H1 (cell line): ENCODE results near the gene MIP. TPM values are rescaled to one million over a fixed set of nuclear protein-coding genes. Genes with fewer than 3 reads are reported as not detected.

ENCODE experiments used
- POLR2AphosphoS5 ChIP-seq: IDR thresholded peaks from 2 replicates; pipeline ENCODE4 v1.6.1; 2011; ENCODE audit warnings: low read depth, low read length
- TAF1 ChIP-seq: IDR thresholded peaks from 2 replicates; pipeline ENCODE4 v1.6.1; 2011; ENCODE audit warnings: mild to moderate bottlenecking, low read depth, low read length
- TCF12 ChIP-seq: IDR thresholded peaks from 2 replicates; pipeline ENCODE4 v1.6.1; 2011; ENCODE audit warnings: low read depth, mild to moderate bottlenecking, low read length
- polyA plus RNA-seq, 7 experiments: library from polyadenylated mRNA; depleted of rRNA in 3 of 7; stranded (reverse) in 5 of 7; unstranded in 2 of 7; fragments of >200 nt in 5 of 7; fragments of 200-250 nt in 2 of 7; gene quantifications; 1 replicate in 5 of 7; 2 replicates in 1 of 7; 4 replicates in 1 of 7; pipeline versions ENCODE4 v1.2.1 to v1.2.3, GENCODE V29; 2011 to 2013; ENCODE audit warnings: missing spikeins in 2 of 7, mixed read lengths in 2 of 7
- total RNA-seq: library from RNA; stranded (reverse); fragmentation: NEBNext Ultra II Directional; extraction: Animal tissue kit (Norgen Biotek cat#: 25700); gene quantifications from 2 replicates; pipeline ENCODE4 v1.2.1, GENCODE V29; 2021
- TF ChIP-seq, protein P1 (sequence below): fragments of 300-600 bp; sonication (generic); IDR thresholded peaks from 2 replicates; pipeline ENCODE4 v1.7.1; 2012; ENCODE audit warnings: low read length, moderate library complexity, mild to moderate bottlenecking, inconsistent platforms; ENCODE audit not compliant: insufficient replicate concordance
- TF ChIP-seq, protein P2 (sequence below): IDR thresholded peaks from 2 replicates; pipeline ENCODE4 v1.6.1; 2012; ENCODE audit warnings: inconsistent platforms
- TF ChIP-seq, protein P3 (sequence below): IDR thresholded peaks from 2 replicates; pipeline ENCODE4 v1.6.1; 2011; ENCODE audit warnings: low read length, improper control_type of control experiment

MIP gene
- total and polyA plus RNA-seq, 2 of the 8 experiments (the other 6 are each of a cell fraction or from before 2014, with no cell fraction given): 0.05 TPM; not detected in 1

DNA sequence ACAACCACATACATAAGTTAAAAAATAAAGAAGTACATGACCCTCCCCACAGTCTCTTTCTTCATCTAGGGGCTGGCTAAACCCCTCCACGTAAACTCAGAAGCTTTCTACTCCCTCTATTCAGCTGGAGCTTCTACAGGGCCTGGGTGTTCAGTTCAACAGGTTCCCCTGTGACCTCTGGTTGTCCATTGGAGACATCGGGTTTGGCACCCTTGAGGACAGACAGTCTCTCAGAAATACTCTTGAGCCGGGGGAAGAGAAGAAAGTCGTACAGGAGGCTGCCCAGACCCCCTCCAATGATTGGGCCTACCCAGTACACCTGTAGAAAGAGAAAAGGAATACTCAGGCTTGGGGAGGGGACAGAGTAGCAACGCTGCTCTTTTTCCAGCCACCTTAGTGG lies 3.3 kb downstream of the MIP start (continued):
- TF ChIP-seq, protein P1, sequence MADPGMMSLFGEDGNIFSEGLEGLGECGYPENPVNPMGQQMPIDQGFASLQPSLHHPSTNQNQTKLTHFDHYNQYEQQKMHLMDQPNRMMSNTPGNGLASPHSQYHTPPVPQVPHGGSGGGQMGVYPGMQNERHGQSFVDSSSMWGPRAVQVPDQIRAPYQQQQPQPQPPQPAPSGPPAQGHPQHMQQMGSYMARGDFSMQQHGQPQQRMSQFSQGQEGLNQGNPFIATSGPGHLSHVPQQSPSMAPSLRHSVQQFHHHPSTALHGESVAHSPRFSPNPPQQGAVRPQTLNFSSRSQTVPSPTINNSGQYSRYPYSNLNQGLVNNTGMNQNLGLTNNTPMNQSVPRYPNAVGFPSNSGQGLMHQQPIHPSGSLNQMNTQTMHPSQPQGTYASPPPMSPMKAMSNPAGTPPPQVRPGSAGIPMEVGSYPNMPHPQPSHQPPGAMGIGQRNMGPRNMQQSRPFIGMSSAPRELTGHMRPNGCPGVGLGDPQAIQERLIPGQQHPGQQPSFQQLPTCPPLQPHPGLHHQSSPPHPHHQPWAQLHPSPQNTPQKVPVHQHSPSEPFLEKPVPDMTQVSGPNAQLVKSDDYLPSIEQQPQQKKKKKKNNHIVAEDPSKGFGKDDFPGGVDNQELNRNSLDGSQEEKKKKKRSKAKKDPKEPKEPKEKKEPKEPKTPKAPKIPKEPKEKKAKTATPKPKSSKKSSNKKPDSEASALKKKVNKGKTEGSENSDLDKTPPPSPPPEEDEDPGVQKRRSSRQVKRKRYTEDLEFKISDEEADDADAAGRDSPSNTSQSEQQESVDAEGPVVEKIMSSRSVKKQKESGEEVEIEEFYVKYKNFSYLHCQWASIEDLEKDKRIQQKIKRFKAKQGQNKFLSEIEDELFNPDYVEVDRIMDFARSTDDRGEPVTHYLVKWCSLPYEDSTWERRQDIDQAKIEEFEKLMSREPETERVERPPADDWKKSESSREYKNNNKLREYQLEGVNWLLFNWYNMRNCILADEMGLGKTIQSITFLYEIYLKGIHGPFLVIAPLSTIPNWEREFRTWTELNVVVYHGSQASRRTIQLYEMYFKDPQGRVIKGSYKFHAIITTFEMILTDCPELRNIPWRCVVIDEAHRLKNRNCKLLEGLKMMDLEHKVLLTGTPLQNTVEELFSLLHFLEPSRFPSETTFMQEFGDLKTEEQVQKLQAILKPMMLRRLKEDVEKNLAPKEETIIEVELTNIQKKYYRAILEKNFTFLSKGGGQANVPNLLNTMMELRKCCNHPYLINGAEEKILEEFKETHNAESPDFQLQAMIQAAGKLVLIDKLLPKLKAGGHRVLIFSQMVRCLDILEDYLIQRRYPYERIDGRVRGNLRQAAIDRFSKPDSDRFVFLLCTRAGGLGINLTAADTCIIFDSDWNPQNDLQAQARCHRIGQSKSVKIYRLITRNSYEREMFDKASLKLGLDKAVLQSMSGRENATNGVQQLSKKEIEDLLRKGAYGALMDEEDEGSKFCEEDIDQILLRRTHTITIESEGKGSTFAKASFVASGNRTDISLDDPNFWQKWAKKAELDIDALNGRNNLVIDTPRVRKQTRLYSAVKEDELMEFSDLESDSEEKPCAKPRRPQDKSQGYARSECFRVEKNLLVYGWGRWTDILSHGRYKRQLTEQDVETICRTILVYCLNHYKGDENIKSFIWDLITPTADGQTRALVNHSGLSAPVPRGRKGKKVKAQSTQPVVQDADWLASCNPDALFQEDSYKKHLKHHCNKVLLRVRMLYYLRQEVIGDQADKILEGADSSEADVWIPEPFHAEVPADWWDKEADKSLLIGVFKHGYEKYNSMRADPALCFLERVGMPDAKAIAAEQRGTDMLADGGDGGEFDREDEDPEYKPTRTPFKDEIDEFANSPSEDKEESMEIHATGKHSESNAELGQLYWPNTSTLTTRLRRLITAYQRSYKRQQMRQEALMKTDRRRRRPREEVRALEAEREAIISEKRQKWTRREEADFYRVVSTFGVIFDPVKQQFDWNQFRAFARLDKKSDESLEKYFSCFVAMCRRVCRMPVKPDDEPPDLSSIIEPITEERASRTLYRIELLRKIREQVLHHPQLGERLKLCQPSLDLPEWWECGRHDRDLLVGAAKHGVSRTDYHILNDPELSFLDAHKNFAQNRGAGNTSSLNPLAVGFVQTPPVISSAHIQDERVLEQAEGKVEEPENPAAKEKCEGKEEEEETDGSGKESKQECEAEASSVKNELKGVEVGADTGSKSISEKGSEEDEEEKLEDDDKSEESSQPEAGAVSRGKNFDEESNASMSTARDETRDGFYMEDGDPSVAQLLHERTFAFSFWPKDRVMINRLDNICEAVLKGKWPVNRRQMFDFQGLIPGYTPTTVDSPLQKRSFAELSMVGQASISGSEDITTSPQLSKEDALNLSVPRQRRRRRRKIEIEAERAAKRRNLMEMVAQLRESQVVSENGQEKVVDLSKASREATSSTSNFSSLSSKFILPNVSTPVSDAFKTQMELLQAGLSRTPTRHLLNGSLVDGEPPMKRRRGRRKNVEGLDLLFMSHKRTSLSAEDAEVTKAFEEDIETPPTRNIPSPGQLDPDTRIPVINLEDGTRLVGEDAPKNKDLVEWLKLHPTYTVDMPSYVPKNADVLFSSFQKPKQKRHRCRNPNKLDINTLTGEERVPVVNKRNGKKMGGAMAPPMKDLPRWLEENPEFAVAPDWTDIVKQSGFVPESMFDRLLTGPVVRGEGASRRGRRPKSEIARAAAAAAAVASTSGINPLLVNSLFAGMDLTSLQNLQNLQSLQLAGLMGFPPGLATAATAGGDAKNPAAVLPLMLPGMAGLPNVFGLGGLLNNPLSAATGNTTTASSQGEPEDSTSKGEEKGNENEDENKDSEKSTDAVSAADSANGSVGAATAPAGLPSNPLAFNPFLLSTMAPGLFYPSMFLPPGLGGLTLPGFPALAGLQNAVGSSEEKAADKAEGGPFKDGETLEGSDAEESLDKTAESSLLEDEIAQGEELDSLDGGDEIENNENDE: no peak
- TF ChIP-seq TCF12 (no peak), POLR2AphosphoS5 (no peak), TAF1 (no peak)
- TF ChIP-seq, protein P2, sequence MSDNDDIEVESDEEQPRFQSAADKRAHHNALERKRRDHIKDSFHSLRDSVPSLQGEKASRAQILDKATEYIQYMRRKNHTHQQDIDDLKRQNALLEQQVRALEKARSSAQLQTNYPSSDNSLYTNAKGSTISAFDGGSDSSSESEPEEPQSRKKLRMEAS: no peak
- TF ChIP-seq, protein P3, sequence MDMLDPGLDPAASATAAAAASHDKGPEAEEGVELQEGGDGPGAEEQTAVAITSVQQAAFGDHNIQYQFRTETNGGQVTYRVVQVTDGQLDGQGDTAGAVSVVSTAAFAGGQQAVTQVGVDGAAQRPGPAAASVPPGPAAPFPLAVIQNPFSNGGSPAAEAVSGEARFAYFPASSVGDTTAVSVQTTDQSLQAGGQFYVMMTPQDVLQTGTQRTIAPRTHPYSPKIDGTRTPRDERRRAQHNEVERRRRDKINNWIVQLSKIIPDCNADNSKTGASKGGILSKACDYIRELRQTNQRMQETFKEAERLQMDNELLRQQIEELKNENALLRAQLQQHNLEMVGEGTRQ: no peak
- TF ChIP-seq, all 59 proteins: peak for 0
